DOHH2 (cell line): ENCODE measurements around the gene PLPP6.

Experiments
- CTCF ChIP-seq: fragments of 200-600 bp; sonication (generic); IDR thresholded peaks from one replicate; pipeline ENCODE4 v1.5.1; 2014; ENCODE audit warnings: antibody characterized with exemption, mild to moderate bottlenecking, low read depth, low read length; ENCODE audit not compliant: poor library complexity, severe bottlenecking
- EZH2phosphoT487 ChIP-seq: fragments of 200-600 bp; sonication (generic); IDR thresholded peaks from 2 replicates; pipeline ENCODE4 v1.6.1; 2017; ENCODE audit warnings: borderline replicate concordance, mild to moderate bottlenecking, antibody characterized with exemption, low read length, moderate library complexity, mixed read lengths

- TF ChIP-seq CTCF, result peak; percentile 24
- TF ChIP-seq EZH2phosphoT487, result no peak
These were observed 4.1 kb downstream of the PLPP6 start, which contains the start of gene SPATA6L for GRCh38 chr9:4666042-4666699.
